Stimulated activated CD4-positive, alpha-beta T cell treated with anti-CD3 and anti-CD28 coated beads, Interleukin-1b, Interleukin-23, amount 100 ng/mL, for 24 hours (primary cell): Measurements from ENCODE around the gene PTPN21.
A peak's percentile ranks its signal among the peaks of the same experiment; 100 is the strongest.
"Not testable (repeated sequence)": the region's sequence is repeated elsewhere in the genome, so short reads cannot be mapped to it uniquely, and the experiment has no call there.

ENCODE experiments used
- DNase-seq, 4 experiments: peaks; one replicate each; pipeline ENCODE4 v3.0.0-alpha.2; 2020; ENCODE audit warnings: low read depth in 4 of 4, low spot score in 1 of 4

Gene PTPN21

DNA sequence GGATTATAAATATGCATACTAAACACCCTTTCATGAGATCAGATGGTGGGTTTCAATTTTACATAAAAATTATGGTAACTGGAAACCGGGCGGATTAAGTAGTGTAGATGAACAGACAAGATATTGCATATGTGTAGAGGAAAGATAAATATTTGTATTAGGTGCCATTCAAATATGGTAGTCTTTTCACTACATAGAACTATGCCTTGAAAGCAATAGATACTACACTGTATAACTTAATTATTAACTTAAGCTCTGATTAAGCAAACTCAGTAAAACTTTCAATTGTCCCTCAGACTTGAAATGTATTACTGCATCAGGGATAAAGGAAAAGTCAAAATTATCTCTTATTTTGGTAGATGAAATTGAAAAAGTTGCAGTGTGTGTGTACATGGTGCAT is 1.9 kb downstream of the PTPN21 start:
- no peak for DNase-seq

DNA sequence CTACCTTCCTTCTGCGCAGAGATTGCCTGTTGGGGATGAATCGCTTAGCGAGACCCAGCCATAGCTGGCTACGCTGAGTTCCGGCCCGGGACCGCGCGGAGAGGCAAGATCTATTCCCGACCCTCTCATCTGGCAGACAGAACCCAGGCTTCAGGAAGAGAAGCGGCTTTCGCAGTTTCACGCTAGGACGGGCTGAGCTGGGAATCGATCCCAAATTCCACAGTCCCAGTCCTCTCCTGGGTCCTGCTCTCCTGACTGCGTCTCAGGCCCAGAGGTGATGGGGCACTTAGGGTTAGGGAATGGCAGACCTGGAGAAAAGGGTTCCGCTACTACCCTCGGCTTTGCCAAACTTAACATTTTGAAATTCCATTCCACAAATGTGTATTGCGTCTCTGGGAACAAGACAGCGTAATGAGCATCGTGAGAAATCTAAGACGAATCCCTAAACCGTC is 2.8 kb downstream of the PTPN21 start:
- DNase-seq: no peak

DNA sequence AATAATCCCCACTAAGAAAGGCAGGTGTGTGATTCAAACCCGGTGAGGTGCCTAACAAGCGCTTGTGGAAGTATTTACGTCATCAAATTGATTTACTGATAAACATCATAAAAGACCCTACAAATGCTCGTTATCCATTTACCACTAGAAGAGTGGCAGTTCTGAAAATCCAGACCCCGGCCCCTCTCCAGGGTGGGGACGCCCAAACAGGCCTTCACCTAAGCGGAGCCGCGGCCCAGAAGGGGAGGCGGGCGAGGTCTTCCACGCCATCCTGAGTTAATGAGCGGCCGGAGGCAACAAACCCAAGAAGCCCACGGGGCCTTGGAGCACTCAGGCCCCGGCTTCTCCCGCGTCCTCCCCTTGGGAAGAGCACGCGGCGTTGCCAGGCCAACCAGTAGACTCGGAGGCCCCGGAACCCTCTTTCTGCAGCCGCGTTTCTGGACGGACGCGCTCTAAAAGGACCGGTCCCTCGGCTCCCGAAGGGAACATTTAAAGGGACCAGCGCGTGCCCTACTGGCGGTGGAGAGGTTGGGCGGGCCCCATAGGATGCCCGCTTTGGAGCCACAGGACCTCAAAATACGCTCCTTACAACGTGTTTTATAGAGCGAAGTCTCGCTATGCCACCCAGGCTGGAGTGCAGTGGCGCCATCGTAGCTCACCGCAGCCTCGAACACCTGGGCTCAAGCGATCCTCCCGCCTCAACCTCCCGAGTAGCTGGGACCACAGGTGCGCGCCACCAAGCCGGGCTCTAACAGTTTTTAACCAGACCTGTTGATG is 3.5 kb downstream of the PTPN21 start:
- peak in 3 of 4 experiments; percentile 42 to 50 (median 49) for DNase-seq

DNA sequence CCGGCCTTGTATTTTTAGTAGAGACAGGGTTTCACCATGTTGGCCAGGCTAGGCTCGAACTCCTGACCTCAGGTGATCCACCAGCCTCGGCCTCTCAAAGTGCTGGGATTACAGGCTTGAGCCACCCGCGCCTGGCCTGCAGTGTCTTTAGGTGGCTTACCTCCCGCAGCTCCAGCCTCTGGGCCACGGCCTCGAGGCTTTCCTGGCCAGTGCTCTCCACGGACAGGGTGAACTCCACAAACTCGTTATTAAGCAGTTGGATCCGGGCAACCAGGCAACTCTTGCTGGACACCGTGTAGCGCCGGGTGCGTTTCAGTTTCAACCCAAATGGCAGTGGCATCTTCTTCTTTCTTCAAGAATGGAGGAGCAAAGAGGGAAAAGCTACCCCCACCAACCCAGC is 4.7 kb downstream of the PTPN21 start:
- no peak for DNase-seq

DNA sequence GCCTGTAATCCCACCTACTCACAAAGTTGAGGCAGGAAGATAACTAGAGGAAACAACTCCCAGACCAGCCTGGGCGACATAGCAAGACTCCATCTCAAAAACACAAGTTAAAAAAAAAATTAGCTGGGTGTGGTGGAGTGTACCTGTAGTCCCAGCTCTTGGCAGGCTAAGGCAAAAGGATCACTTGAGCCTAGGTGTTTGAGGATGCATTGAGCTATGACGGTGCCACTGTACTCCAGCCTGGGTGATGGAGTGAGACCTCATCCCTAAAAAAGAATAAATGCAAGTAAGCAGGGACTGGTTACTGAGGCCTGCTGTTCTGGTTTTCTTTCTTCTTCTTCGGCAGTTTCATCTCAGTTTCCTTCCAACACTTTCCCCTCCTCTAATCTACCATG is 7.4 kb downstream of the PTPN21 start:
- DNase-seq: no peak

DNA sequence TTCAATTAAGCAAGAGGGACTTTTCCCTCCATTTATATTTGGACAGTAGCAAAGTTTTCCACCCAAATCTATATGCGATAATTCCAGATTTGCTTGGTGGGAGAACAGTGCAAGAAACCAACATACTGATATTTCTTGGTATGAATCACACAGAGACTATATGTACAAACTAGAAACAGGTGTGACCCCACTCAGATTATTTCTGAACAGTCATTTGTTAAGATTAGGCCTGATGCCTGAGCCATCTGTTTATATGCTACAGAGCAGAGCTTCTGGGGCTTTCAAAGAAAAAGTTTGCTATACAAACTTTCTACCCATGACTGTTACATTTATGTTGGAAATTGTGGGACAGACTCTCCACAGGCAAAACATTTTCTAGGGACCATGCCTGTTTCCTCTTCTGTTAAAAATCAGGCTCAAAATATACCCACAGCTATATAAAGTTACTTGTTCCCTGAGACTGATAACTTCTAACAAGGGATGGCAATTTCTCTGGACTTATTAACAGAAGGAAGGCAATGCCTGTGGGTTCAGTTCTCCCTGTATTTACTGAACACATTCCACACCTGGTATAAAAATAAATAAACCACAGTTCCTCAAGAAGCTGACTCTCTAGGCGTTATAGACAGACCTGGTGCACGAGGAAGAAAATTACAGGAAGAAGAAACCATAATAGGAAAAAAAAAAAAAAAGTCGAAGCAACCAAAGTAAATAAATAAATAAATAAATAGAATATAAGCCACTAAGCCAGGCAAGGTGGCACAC is 8.0 kb downstream of the PTPN21 start:
- no peak for DNase-seq

DNA sequence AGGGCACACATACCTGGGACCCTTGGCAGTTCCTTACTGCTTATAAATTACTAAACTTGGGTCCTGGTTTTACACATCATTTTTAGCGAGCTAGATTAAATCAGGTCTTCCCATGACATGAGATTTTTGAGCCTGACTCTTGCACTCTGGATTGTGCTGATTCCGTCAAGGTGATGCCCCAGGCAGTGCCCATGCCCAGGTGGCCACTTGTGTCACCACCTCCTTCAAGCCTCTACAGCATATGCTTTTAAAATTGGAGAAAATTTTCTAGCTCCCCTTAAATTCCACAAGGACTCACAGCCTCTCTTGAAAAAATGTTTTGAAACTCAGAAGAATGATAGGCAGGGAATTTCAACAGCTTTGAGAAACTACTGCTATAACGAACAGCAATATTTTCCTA is 9.6 kb downstream of the PTPN21 start:
- DNase-seq: no peak

DNA sequence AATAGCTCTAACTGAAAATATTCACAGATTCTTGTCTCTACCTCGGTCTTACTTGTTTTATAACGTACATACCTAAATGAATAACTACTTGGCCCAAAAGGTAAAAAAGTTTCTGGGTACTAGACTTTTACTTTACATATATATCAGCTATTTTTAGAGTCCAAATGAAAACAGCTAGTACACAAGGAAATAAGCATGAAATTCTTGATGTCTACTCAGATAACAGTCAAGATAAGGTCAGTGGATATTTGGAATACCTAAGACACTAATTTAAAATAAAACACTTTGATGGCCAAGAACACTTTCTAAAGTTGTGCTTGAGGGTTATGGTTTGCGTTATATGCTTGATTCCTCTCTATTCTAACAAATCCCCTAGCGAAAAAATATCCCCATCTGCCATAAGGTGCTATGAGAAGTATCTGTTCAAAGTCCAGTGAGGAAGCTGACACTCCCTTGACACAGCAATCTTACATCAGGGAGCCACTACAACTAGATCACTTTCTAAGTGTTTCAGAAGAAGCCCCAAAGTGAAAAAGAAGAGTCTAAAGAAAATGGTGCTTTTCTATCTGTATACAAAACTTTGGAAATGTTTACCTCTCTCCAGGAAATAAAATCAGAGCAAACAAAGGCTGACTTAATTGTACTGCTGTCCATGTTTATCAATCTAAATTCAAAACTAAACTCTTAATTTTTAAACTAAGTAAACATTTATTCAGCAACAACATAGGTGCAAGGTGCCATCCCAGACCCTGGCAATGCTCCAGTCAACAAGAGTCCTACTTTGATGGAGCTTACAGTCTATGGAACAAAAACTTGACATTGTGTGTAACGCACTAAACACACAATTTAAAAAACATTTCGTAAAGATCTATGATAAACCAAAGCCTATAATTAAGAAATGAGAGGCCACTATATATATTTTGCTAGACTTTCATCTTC is 11.7 kb downstream of the PTPN21 start:
- no peak for DNase-seq

DNA sequence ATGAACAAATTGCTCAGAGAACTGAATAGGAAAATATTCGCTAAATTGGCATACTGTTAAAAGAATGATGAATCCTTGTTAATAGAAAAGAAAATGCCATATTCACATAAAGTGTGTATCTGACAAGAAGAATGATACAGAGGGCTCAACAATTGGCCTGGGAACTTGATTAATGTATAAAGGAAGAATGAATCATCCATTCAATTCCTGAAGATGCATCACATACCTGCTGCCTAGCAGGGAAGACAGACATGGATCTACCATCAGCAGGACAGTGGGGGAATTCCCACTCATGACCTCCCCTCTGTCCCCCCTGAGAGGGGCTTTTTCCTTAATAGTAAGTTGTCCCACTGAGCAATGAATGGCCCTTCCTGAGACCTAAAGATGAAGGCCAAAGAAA is 13.5 kb downstream of the PTPN21 start:
- no peak for DNase-seq

DNA sequence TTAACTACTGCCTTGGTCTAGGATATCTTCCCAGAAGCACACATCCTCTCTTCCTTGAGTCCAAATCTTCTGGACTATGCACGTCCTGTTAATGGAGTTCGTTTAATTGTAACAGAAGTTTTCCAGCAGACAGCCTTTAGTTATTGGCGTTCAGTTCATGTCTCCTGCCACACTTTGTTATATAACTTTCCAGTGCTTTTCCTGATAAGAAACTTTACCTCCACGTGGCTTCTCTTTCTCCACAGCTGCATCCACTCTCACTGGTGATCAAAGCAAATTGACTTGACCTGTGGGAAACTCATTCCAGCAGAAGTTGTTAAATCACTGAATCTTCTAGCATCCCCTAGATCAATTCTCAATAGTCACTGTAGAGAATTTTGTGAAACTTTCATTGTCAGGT is 19.0 kb downstream of the PTPN21 start:
- DNase-seq: no peak

DNA sequence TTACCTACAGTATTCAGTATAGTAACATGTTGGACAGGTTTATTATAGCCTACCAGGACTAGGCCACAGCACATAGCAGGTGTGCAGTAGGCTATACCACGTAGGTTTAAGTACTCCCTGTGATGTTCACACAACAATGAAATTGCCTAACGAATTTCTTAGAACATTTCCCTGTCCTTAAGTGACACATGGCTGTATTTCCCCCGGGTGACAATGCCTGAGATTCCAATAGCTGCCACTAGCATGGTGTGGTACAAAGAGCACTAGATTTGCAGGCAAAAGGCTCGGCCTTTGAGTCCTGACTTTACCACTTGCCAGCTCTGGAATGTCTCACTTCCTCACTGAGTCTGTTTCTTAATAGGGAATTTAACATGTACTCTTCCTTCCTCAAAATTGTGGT is 19.7 kb downstream of the PTPN21 start:
- DNase-seq: no peak

DNA sequence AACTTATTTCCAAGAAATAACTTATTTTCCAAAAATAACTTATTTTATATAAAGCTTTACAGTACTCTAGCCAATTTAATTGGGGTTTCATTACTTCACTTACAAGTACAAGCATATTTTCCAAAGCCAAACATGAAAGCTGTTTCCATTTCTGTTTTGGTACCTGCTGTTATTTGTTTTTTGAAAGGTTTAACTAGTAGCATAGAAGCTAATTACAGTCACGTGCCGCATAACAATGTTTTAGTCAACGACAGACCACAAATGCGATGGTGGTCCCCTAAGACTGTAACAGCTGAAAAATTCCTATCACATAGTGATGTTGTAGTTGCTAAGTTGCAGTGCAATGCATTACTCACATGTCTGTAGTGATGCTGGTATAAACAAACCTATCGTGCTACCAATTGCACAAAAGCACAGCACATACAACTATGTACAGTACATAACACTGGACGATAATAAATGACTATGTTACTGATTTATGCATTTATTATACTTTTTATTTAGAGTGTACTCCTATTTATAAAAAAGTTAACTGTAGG is 21.7 kb downstream of the PTPN21 start:
- no peak for DNase-seq

DNA sequence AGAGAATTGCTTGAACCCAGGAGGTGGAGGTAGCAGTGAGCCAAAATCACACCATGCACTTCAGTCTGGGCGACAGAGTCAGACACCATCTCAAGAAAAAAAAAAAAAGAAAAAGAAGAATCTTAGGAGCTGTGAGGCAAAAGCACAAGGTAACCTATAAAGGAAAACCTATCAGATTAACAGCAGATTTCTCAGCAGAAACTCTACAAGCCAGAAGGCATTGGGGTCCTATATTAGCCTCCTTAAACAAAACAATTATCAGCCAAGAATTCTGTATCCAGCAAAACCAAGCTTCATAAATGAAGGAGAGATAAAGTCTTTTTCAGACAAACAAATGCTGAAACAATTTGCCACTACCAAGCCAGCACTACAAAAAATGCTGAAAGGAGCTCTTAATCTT is 24.9 kb downstream of the PTPN21 start:
- not testable (repeated sequence) for DNase-seq

DNA sequence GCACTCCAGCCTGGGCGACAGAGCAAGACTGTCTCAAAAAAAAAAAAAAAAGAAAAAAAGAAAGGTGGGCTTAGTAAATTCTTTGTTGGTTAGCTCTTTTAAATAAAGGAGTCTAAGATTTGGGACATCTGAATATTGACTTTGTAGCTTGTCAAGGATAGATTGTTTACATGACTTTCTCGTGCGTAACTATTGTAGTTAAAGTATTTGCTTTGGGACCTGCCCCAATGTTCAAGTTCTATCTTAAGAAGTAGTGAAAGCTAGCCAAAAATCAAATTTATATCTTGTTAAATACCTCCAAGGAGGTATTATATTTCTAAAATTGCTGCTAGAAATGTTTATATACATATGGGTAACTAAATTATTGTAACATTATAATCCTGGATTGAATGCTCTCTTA is 32.4 kb downstream of the PTPN21 start:
- no peak for DNase-seq

DNA sequence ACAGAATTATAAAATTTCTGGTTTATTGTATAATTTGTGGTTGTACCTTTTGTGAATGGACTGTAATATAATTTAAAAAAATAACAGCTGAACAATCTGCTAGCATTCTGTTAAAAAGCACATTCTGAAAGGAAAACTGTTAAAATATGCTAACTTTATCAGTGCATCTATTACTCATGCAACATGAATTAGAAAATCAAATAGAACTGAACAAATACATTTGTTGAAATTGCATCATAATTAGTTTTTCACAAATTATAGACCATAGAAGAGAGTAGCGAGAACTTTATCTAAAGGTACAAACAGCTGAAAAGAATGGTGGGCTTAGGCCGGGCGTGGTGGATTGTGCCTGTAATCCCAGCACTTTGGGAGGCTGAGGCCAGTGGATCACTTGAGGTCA is 33.0 kb downstream of the PTPN21 start:
- DNase-seq: no peak

DNA sequence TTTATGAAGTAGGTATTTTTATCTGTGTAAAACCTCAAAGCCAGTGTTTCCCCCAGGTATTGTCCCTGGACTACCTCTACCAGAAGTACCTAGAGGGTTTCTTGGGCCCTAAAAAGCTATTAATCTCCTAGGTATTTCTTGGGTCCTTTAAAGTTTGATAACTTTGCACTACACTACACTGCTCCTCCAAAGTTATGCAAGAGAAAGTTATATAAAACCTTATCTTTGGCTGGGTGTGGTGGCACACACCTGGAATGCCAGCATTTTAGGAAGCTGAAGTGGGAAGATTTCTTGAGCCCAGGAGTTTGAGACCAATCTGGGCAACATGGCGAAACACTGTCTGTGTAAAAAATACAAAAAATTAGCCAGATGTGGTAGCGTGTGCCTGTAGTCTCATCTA is 34.9 kb downstream of the PTPN21 start:
- DNase-seq: no peak

DNA sequence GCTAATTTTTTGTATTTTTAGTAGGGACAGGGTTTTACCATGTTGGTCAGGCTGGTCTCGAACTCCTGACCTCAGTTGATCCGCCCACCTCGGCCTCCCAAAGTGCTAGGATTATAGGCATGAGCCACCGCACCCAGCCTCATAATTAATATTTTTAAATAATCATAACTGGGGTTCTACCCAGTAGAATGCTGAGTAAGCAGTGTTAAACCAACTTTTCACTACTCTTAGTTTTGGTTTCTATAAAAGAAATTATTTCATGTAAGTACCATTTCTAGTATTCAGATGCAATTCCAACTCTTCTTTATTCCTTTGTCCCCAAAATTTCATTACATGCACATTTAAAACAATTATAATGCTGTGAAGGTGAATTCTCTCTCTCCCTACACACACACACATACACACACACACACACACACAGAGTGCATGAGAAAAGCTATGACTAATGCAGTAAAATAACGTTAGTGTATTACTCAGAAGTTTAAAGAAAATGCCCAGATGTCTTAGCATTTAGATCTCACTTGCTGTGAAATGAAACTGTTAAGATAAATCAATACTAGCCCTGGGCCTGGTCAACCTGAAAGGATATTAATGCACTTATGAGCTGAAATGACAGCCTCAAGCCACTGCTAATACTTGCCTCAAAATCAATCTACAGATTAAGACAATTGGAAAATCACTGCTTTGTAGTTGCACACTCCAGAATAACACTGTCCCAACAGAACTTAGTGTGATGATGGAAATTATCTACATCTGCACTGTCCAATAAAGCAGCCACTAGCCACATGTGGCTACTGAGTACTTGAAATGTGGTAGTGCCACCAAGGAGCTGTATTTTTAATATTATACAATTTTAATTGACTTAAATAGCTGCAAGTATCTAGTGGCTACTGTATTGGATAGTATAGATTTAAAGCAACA is 36.0 kb downstream of the PTPN21 start:
- no peak for DNase-seq

DNA sequence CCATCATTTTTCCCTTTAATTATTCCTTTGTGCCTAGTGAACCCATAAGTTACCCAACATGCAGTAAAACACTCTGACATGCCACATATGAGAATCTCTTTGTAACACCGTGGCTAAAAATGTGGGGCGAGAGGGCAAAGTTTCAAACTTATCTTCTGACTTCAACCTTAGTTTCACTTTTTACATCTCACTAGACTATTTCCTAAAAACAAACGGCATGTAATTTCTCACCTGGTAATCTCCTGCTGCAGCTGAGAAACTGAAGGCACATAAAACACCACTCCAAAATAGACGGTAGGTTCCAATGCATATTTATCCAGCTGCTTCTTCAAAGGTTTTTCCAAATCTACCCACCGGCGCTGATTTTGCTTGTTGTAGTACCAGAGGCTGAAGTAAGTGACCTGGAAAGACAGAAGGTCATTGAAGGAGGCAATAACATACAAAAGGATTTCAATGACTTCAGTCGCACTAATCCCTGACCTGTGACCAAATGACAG is 37.9 kb downstream of the PTPN21 start:
- DNase-seq: no peak

DNA sequence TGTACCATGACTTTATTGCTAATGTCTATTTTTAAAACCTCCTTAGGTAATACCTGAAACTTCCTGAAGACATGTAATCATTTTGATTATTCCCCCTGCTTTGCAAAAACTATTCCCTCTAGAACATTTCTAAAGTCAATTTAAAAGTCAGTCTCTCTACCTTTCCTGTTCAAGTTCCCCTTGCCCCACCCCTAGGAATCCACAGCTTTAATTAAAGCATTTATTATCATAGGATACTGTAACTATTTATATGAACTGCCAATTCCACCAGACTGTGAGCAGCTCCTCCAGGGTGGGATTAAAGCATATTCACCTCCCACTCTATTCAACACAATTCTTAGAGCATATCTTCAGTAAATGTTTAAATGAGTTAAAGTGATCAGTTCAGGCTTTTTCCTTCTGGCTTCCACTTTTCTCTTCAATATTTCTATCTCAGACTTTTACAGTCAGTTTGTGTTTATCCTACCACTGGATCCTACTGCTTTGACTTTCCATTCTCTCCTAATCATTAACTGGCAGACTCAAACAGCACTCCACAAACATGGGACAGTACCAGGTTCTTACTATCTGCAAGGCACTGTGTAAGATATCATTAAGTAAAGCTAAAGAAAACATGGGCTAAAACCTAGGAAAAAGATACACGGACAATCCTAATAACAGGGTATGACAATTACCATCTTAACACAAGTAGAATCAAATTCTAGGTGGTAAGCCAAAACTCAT is 39.1 kb downstream of the PTPN21 start:
- no peak for DNase-seq
